Erythroblast (primary cell): ENCODE data around the gene ZNF197.
"Not testable (repeated sequence)": the region's sequence is repeated elsewhere in the genome, so short reads cannot be mapped to it uniquely, and the experiment has no call there.

Experiments used
- DNase-seq, 2 experiments: peaks; one replicate each; lab custom pipeline; 2025; lab: John Stamatoyannopoulos, UW
- GATA1 ChIP-seq: IDR thresholded peaks from 2 replicates; pipeline ENCODE4 v1.6.1; 2011; ENCODE audit warnings: low read depth, mild to moderate bottlenecking, control low read depth, low read length, moderate library complexity
- POLR2A ChIP-seq: IDR thresholded peaks from 2 replicates; pipeline ENCODE4 v1.6.1; 2011; ENCODE audit warnings: mild to moderate bottlenecking, low read length

ZNF197 gene

GRCh38 chr3:44624749-44625480, at the start of gene ZNF197:
TSS of gene ZNF197 (plus strand) at chr3:44625036. CDS start at chr3:44629155, 4,119 bp downstream.
- no peak for TF ChIP-seq GATA1
- TF ChIP-seq POLR2A: peak; percentile 63
- peak; percentile 85 for DNase-seq

- no peak for TF ChIP-seq GATA1
- no peak for TF ChIP-seq POLR2A
Observed at GRCh38 chr3:44576613-44577012, 48.2 kb upstream of the ZNF197 start.

GRCh38 chr3:44577354-44577952, 47.4 kb upstream of the ZNF197 start:
- not testable (repeated sequence) for DNase-seq

More at GRCh38 chr3:44576613-44577012, 48.2 kb upstream of the ZNF197 start:
- no peak for DNase-seq

GRCh38 chr3:44578316-44578715, 46.5 kb upstream of the ZNF197 start:
- not testable (repeated sequence) for DNase-seq

- DNase-seq: not testable (repeated sequence)
Observed at GRCh38 chr3:44578924-44579515, 45.8 kb upstream of the ZNF197 start.

GRCh38 chr3:44579749-44580148, 45.1 kb upstream of the ZNF197 start:
- DNase-seq: not testable (repeated sequence)

- not testable (repeated sequence) for DNase-seq
Observed at GRCh38 chr3:44580971-44581370, 43.9 kb upstream of the ZNF197 start.

- peak; percentile 5 to 14 for DNase-seq
- no peak for TF ChIP-seq POLR2A
- no peak for TF ChIP-seq GATA1
Observed at GRCh38 chr3:44584646-44585501, 40.0 kb upstream of the ZNF197 start, which contains the start of gene ZNF660. TSS of gene ZNF660 (plus strand) at chr3:44584964. CDS start at chr3:44594194, 9,230 bp downstream.

- TF ChIP-seq GATA1 (no peak), POLR2A (no peak)
- DNase-seq: no peak
Observed at GRCh38 chr3:44596621-44597020, 28.2 kb upstream of the ZNF197 start.

- DNase-seq: no peak
- TF ChIP-seq POLR2A: no peak
Observed at GRCh38 chr3:44601749-44602148, 23.1 kb upstream of the ZNF197 start.

- TF ChIP-seq GATA1: no peak
- no peak for TF ChIP-seq POLR2A
- no peak for DNase-seq
Observed at GRCh38 chr3:44612678-44613077, 12.2 kb upstream of the ZNF197 start.

- no peak for TF ChIP-seq POLR2A
- TF ChIP-seq GATA1: no peak
- no peak for DNase-seq
Observed at GRCh38 chr3:44628716-44629115, 3.9 kb downstream of the ZNF197 start.

GRCh38 chr3:44632193-44632592, 7.4 kb downstream of the ZNF197 start:
- no peak for TF ChIP-seq POLR2A
- TF ChIP-seq GATA1: no peak
- no peak for DNase-seq

- DNase-seq: peak in 1 of 2 experiments; percentile 2
- TF ChIP-seq GATA1: no peak
- TF ChIP-seq POLR2A: no peak
Observed at GRCh38 chr3:44642337-44642736, 17.5 kb downstream of the ZNF197 start.
